Endothelial cell (in vitro differentiated cells): ENCODE measurements around the gene B3GLCT. TPM values are rescaled to one million over a fixed set of nuclear protein-coding genes. Genes with fewer than 3 reads are reported as not detected.

ENCODE experiments used
- DNase-seq: peaks from one replicate; pipeline ENCODE4 v3.0.0; 2021; ENCODE audit warnings: low spot score
- H3K27ac Mint-ChIP-seq: one replicate; pipeline ENCODE4 v1.8.0; 2021; ENCODE audit warnings: mixed read lengths, inconsistent platforms; ENCODE audit not compliant: unreplicated experiment
- H3K27me3 Mint-ChIP-seq: one replicate; pipeline ENCODE4 v1.8.0; 2021; ENCODE audit warnings: mild to moderate bottlenecking, moderate library complexity, mixed read lengths, inconsistent platforms; ENCODE audit not compliant: unreplicated experiment
- H3K36me3 Mint-ChIP-seq: one replicate; pipeline ENCODE4 v1.8.0; 2021; ENCODE audit warnings: mild to moderate bottlenecking, low read depth, mixed read lengths, inconsistent platforms; ENCODE audit not compliant: unreplicated experiment
- H3K4me1 Mint-ChIP-seq: one replicate; pipeline ENCODE4 v1.8.0; 2021; ENCODE audit warnings: mild to moderate bottlenecking, mixed read lengths, inconsistent platforms; ENCODE audit not compliant: unreplicated experiment
- H3K4me3 Mint-ChIP-seq: one replicate; pipeline ENCODE4 v1.8.0; 2021; ENCODE audit warnings: mild to moderate bottlenecking, mixed read lengths, inconsistent platforms; ENCODE audit not compliant: unreplicated experiment
- H3K9me3 Mint-ChIP-seq: one replicate; pipeline ENCODE4 v1.8.0; 2021; ENCODE audit warnings: mixed read lengths, inconsistent platforms; ENCODE audit not compliant: unreplicated experiment
- total RNA-seq: library from RNA; stranded (reverse); fragmentation: NEBNext Ultra II Directional; extraction: Animal tissue kit (Norgen Biotek cat#: 25700); gene quantifications from one replicate; pipeline ENCODE4 v1.2.1, GENCODE V29; 2021; ENCODE audit not compliant: unreplicated experiment
- TF ChIP-seq, protein P1 (sequence below): fragments of 200-600 bp; sonication (generic); IDR thresholded peaks from one replicate; pipeline ENCODE4 v1.5.0; 2021; ENCODE audit warnings: antibody characterized with exemption; ENCODE audit not compliant: unreplicated experiment

The B3GLCT gene
- total RNA-seq, 1 donor from 2014 or later: 9.8 TPM

DNA sequence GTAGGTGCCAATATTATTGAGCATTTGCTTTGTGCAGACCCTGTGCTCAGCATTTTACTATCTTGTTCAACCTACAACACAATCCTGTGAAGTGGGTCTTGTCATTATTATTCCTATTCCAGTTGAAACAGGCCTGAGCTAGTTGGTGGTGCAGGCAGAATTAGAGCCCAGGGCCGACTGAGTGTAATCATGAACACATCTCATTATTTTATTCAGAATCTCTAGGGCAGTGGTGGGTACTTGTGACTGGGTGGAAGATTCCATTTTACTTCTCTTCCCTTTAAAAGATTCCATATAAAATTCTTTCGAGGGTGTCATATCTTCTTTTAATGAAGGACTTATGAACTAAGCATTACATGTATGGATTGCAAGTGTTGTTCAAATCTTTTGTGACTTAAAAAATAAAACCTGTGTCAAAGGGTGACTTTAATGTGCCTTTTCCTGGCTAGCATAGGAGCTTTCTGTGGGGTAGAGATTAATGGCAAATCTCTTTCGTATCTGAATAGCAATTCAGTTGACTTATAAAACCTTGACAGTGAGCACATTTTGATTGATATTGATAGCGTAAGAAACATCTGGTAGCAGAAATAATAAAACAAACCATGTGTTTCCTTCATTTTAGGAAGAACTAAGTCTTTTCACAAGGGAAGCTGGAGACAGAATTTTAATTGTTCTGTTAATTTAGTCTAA, 20.3 kb downstream of the B3GLCT start:
- TF ChIP-seq, protein P1, sequence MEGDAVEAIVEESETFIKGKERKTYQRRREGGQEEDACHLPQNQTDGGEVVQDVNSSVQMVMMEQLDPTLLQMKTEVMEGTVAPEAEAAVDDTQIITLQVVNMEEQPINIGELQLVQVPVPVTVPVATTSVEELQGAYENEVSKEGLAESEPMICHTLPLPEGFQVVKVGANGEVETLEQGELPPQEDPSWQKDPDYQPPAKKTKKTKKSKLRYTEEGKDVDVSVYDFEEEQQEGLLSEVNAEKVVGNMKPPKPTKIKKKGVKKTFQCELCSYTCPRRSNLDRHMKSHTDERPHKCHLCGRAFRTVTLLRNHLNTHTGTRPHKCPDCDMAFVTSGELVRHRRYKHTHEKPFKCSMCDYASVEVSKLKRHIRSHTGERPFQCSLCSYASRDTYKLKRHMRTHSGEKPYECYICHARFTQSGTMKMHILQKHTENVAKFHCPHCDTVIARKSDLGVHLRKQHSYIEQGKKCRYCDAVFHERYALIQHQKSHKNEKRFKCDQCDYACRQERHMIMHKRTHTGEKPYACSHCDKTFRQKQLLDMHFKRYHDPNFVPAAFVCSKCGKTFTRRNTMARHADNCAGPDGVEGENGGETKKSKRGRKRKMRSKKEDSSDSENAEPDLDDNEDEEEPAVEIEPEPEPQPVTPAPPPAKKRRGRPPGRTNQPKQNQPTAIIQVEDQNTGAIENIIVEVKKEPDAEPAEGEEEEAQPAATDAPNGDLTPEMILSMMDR: no peak
- no peak for DNase-seq
- Mint-ChIP-seq H3K4me1 (peaks cover 21% of the 10 kb centered on the region), H3K27ac (no peak overlapping the region), H3K4me3 (no peak overlapping the region), H3K36me3 (no peaks in the 10 kb centered on the region), H3K9me3 (no peaks in the 10 kb centered on the region), H3K27me3 (no peaks in the 10 kb centered on the region)

DNA sequence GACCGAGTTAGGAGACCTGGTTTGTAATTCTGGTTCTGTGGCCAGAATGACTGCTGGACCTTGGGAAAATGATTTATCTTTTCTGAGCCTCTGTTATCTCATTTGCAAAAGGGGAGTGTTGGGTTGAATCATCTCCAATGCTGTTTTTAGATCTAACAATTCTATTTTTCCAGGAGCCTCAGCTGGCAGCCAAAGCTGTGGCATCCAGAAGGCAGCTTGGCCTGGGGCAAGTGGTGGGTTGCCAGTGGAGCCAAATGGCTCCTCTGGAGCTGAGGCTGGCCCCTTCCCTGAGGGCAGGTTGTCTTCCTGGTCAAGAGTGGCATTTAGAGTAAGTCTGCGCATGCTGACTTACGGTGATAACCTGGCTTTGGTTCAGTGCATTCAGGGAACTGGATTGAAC, 21.3 kb downstream of the B3GLCT start:
- DNase-seq: no peak
- Mint-ChIP-seq H3K27ac (no peak overlapping the region), H3K4me1 (peaks cover 30% of the 10 kb centered on the region), H3K27me3 (peaks cover 3% of the 10 kb centered on the region), H3K36me3 (no peaks in the 10 kb centered on the region), H3K9me3 (no peaks in the 10 kb centered on the region), H3K4me3 (no peak overlapping the region)
- TF ChIP-seq, protein P1: no peak

DNA sequence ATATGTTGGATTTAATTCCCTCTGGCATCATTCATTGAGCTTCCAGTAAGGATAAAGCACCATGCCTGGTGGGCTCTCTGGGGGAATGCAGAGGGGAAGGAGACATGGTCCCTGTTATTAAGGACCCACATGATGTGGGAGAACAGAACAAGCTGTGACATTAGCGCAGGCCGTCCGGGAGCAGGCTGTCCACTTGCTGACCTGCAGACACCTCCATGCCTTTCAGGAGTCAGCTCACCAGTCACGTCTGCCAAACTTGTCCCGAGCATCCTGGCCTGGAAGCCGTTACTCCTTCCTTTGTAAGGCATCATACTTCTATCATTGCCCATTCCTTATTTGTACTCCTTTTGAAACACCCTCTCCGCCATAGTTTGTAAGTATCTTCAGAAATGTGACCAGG, 23.4 kb downstream of the B3GLCT start:
- peaks cover 41% of the 10 kb centered on the region for H3K4me1 Mint-ChIP-seq
- TF ChIP-seq, protein P1: no peak
- H3K36me3 Mint-ChIP-seq: no peaks in the 10 kb centered on the region
- H3K27me3 Mint-ChIP-seq: peaks cover 3% of the 10 kb centered on the region
- H3K4me3 Mint-ChIP-seq: no peak overlapping the region
- no peaks in the 10 kb centered on the region for H3K9me3 Mint-ChIP-seq
- no peak for DNase-seq
- H3K27ac Mint-ChIP-seq: peak overlapping the region; percentile 34

DNA sequence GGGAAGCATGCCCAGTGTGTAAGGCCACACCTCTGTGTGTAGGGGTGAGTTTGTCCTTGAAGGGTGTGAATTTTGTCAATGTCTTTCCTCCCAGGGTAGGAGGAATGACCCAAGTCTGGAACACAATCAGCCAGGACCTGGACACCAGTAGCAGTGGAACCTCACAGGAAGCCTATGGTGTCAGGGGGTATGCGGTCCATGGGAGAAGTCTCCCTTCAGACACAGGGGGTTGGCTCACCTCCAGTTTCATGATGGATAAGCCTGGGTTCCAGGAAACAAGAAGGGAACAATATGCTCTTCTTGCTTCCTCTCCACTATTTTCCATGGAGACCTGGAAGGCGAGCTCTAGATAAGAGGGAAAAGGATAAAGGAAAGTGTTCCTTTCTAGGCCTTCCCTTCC, 23.9 kb downstream of the B3GLCT start:
- Mint-ChIP-seq H3K4me3 (no peak overlapping the region), H3K27ac (peak overlapping the region; percentile 4), H3K27me3 (peaks cover 3% of the 10 kb centered on the region), H3K4me1 (peaks cover 41% of the 10 kb centered on the region), H3K9me3 (no peaks in the 10 kb centered on the region), H3K36me3 (no peaks in the 10 kb centered on the region)
- no peak for DNase-seq
- TF ChIP-seq, protein P1: no peak

DNA sequence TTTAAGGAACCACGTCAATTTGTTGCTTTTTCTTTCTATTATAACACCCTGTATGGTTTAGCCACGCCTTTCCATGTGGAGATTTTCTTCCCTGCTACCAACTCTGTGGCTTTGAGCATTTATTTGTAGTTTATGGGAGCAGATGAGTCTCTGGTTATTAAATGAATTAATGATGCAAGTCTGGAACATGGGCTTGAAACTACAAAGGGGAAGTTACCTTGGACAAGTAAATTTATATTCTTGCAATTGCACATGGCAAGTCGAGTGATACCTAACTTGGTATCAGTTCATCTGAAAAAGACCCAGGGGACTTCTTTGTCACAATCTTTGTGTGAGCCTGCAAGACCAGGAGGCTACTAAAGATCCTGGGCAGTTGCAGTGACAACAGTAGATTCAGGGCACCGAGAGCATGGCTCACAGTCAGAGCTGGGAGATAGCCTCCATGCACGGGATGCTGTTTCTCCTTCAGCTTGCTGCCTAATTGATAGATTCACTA, 24.4 kb downstream of the B3GLCT start:
- Mint-ChIP-seq H3K27me3 (peaks cover 3% of the 10 kb centered on the region), H3K4me1 (peaks cover 41% of the 10 kb centered on the region), H3K9me3 (no peaks in the 10 kb centered on the region), H3K27ac (peak overlapping the region; percentile 4), H3K4me3 (no peak overlapping the region), H3K36me3 (no peaks in the 10 kb centered on the region)
- no peak for DNase-seq
- TF ChIP-seq, protein P1: no peak
